ENCODE measurements around the gene FGF7. TPM values are rescaled to one million over a fixed set of nuclear protein-coding genes. Genes with fewer than 3 reads are reported as not detected.

FGF7 gene
- total RNA-seq, 1 experiment from 2014 or later: not detected

DNA sequence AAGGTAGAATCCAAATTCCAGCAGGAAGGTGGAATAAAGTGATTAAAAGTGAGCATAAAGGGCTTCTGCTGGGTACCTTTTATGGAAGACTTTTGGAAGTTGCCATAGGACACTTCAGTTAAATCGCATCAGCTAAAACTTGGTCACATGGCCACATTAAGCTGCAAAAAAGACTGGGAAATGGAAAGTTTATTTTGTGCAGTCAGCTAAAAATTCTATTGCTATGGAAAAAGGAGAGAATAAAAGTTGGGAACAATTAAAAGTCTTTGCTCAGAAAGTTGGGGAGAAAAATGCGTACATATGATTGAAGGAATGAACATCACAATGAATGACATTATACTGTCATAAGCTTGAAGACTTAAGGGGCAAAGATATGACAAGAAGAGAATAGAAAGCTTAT lies 49.3 kb downstream of the FGF7 start:
- Histone ChIP-seq H3K4me2 (ENCODE audit: insufficient read depth, insufficient read length, low read length) (no peak overlapping the region), H2BK15ac (ENCODE audit: low read depth, low read length) (no peak overlapping the region), H3K23ac (ENCODE audit: insufficient read length, low read depth, low read length) (no peak overlapping the region), H4K5ac (ENCODE audit: insufficient read length, low read depth, low read length) (no peak overlapping the region), H2BK20ac (ENCODE audit: low read depth, low read length, poor library complexity, severe bottlenecking) (no peak overlapping the region), H4K8ac (replicated peaks; ENCODE audit: insufficient read length, low read depth, low read length) (no peak overlapping the region), H3K9ac (ENCODE audit: extremely low read depth, insufficient read length, low read length) (no peak overlapping the region), H4K20me1 (ENCODE audit: control insufficient read depth, insufficient read depth, insufficient read length) (no peaks in the 10 kb centered on the region), H3K79me1 (ENCODE audit: insufficient read depth, low read depth, low read length, poor library complexity, severe bottlenecking) (no peaks in the 10 kb centered on the region), H3K9me3 (ENCODE audit: control insufficient read depth, low read depth, low read length) (no peaks in the 10 kb centered on the region), H3K14ac (ENCODE audit: insufficient read depth, low read length) (no peak overlapping the region), H3K27me3 (ENCODE audit: insufficient read depth, low read length) (no peaks in the 10 kb centered on the region), H3K23me2 (ENCODE audit: insufficient read length, low read depth, low read length, poor library complexity, severe bottlenecking) (no peaks in the 10 kb centered on the region), H2BK5ac (ENCODE audit: insufficient read length, low read length) (no peak overlapping the region), H2BK12ac (ENCODE audit: insufficient read length, low read depth, low read length) (no peak overlapping the region), H3K4ac (ENCODE audit: low read depth, low read length) (no peak overlapping the region), H3K56ac (ENCODE audit: insufficient read length, low read depth, low read length) (no peak overlapping the region), H3K18ac (ENCODE audit: insufficient read length, low read depth, low read length) (no peak overlapping the region), H2AK5ac (ENCODE audit: insufficient read length, low read length) (no peak overlapping the region), H3T11ph (ENCODE audit: low read length) (no peak overlapping the region), H4K91ac (ENCODE audit: insufficient read length, low read depth, low read length) (no peak overlapping the region), H3K79me2 (ENCODE audit: insufficient read depth, low read length) (no peaks in the 10 kb centered on the region), H2AFZ (ENCODE audit: low read length) (no peak overlapping the region), H3K27ac (ENCODE audit: insufficient read length, low read depth, low read length) (no peak overlapping the region), H3K4me1 (ENCODE audit: insufficient read depth, low read length) (no peaks in the 10 kb centered on the region), H2BK120ac (ENCODE audit: low read depth, low read length, poor library complexity, severe bottlenecking) (no peak overlapping the region)
- H3K4me3 Mint-ChIP-seq: no peak overlapping the region
- no peaks in the 10 kb centered on the region for H3K36me3 Mint-ChIP-seq (ENCODE audit: insufficient read depth in 1 of 3, low read depth in 3 of 3)
- no peaks in the 10 kb centered on the region for H3K27me3 Mint-ChIP-seq (ENCODE audit: low read depth)
- no CpG with 5 or more reads among the region's 2 CpGs for WGBS (ENCODE audit: extremely low coverage, insufficient read length, low lambda C conversion rate)
- no peak for DNase-seq
- TF ChIP-seq CTCF (conservative IDR thresholded peaks at IDR 0.05): no peak
- H3K27ac Mint-ChIP-seq: no peak overlapping the region
- no peaks in the 10 kb centered on the region for H3K4me1 Mint-ChIP-seq
- no peaks in the 10 kb centered on the region for H3K9me3 Mint-ChIP-seq
